Measurements from ENCODE around the gene MAP3K9. TPM values are rescaled to one million over a fixed set of nuclear protein-coding genes. Genes with fewer than 3 reads are reported as not detected.

The MAP3K9 gene
- total and polyA plus RNA-seq, 10 of the 15 experiments (the other 5 are each of a cell fraction or from before 2014, with no cell fraction given) = 0.48 to 7.9 (median 2.9) TPM

DNA sequence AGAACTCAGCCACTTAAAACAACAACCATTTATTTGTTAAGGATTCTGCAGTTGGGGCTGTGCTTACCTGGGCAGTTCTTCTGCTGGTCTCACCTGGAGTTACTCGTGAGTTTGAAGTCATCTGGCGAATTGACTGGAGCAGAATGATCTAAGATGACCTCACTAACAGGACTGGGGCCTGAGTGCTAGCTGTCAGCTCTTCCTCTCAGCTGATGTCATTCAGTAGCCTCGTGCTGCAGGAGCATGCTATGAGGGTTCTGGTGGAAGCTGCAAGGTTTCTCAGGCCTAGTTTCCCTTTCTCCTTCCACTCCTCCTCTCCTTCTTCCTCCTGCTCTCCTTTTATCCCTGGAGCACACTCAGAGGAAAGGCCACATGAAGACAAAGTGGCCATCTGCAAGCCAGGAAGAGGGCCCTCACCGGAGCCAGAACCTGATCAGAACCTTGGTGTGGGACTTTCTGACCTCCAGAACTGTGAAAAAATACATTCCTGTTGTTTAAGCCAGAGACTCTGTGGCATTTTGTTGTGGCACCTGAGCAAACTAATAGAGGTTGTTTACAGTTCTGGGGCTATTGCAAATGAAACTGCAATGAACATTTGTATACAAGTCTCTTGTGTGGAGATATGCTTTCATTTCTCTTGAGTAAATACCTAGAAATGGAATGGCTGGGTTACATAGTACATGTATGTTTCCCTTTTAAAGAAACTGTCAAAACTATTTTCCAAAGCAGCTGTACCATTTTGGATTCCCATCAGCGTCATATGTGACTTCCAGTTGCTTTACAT, 21.9 kb upstream of the MAP3K9 start (continued):
- TF ChIP-seq, protein P1, sequence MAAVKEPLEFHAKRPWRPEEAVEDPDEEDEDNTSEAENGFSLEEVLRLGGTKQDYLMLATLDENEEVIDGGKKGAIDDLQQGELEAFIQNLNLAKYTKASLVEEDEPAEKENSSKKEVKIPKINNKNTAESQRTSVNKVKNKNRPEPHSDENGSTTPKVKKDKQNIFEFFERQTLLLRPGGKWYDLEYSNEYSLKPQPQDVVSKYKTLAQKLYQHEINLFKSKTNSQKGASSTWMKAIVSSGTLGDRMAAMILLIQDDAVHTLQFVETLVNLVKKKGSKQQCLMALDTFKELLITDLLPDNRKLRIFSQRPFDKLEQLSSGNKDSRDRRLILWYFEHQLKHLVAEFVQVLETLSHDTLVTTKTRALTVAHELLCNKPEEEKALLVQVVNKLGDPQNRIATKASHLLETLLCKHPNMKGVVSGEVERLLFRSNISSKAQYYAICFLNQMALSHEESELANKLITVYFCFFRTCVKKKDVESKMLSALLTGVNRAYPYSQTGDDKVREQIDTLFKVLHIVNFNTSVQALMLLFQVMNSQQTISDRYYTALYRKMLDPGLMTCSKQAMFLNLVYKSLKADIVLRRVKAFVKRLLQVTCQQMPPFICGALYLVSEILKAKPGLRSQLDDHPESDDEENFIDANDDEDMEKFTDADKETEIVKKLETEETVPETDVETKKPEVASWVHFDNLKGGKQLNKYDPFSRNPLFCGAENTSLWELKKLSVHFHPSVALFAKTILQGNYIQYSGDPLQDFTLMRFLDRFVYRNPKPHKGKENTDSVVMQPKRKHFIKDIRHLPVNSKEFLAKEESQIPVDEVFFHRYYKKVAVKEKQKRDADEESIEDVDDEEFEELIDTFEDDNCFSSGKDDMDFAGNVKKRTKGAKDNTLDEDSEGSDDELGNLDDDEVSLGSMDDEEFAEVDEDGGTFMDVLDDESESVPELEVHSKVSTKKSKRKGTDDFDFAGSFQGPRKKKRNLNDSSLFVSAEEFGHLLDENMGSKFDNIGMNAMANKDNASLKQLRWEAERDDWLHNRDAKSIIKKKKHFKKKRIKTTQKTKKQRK (IDR thresholded peaks at IDR 0.05; ENCODE audit: low read depth, low read length) = no peak
- TF ChIP-seq BRCA1 (IDR thresholded peaks at IDR 0.05; ENCODE audit: low read depth, low read length) = no peak
- TF ChIP-seq DPF2 (IDR thresholded peaks at IDR 0.05) = no peak
- TF ChIP-seq CREB1 (IDR thresholded peaks at IDR 0.05; ENCODE audit: low read depth) = no peak
- TF ChIP-seq, protein P2, sequence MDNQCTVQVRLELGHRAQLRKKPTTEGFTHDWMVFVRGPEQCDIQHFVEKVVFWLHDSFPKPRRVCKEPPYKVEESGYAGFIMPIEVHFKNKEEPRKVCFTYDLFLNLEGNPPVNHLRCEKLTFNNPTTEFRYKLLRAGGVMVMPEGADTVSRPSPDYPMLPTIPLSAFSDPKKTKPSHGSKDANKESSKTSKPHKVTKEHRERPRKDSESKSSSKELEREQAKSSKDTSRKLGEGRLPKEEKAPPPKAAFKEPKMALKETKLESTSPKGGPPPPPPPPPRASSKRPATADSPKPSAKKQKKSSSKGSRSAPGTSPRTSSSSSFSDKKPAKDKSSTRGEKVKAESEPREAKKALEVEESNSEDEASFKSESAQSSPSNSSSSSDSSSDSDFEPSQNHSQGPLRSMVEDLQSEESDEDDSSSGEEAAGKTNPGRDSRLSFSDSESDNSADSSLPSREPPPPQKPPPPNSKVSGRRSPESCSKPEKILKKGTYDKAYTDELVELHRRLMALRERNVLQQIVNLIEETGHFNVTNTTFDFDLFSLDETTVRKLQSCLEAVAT (IDR thresholded peaks at IDR 0.05) = no peak
- TF ChIP-seq ZNF622 (IDR thresholded peaks at IDR 0.05) = no peak
- TF ChIP-seq, protein P3, sequence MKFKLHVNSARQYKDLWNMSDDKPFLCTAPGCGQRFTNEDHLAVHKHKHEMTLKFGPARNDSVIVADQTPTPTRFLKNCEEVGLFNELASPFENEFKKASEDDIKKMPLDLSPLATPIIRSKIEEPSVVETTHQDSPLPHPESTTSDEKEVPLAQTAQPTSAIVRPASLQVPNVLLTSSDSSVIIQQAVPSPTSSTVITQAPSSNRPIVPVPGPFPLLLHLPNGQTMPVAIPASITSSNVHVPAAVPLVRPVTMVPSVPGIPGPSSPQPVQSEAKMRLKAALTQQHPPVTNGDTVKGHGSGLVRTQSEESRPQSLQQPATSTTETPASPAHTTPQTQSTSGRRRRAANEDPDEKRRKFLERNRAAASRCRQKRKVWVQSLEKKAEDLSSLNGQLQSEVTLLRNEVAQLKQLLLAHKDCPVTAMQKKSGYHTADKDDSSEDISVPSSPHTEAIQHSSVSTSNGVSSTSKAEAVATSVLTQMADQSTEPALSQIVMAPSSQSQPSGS (IDR thresholded peaks at IDR 0.05; ENCODE audit: low read length) = no peak
